Panc1 (cell line): ENCODE data around the gene POU2F2. TPM values are rescaled to one million over a fixed set of nuclear protein-coding genes. Genes with fewer than 3 reads are reported as not detected.

Experiments
- ATAC-seq: fragments of 200-7000 bp; cut with Tn5 transposase; 2 replicates; pipeline ENCODE4 v1.9.1; 2020; ENCODE audit warnings: mild to moderate bottlenecking, moderate library complexity
- BruUV-seq: library from RNA; stranded (reverse); fragments of 400-500 nt; replicated peaks from 2 replicates; lab custom pipeline; 2021; lab: Mats Ljungman, UMichigan
- CTCF ChIA-PET: fragments of 300-600 bp; sonication (Branson Sonifier 250); formaldehyde crosslinking; loops from one replicate; lab custom pipeline; 2022; ENCODE audit warnings: antibody characterized with exemption; lab: Charles Lee
- POLR2A ChIA-PET: fragments of 300-600 bp; sonication (Branson Sonifier 250); formaldehyde crosslinking; loops from one replicate; lab custom pipeline; 2022; ENCODE audit warnings: antibody characterized with exemption; lab: Charles Lee
- DNase-seq: peaks from one replicate; pipeline ENCODE4 v3.0.0-alpha.2; 2010; ENCODE audit warnings: low read depth, low spot score
- H3K27ac ChIP-seq: 2 replicates; pipeline ENCODE4 v1.5.1; 2011; ENCODE audit warnings: mild to moderate bottlenecking, low read length, inconsistent platforms
- H3K27me3 ChIP-seq: fragments of 200-500 bp; sonication (Bioruptor generic); 2 replicates; pipeline ENCODE4 v1.6.0; 2014; ENCODE audit warnings: low read length, inconsistent platforms; ENCODE audit not compliant: control insufficient read depth, insufficient read depth
- H3K36me3 ChIP-seq: fragments of 200-500 bp; sonication (Bioruptor generic); 2 replicates; pipeline ENCODE4 v1.5.1; 2014; ENCODE audit warnings: inconsistent platforms, mild to moderate bottlenecking, low read length, moderate library complexity; ENCODE audit not compliant: control insufficient read depth, insufficient read depth
- H3K4me1 ChIP-seq: 2 replicates; pipeline ENCODE4 v1.5.1; 2011; ENCODE audit warnings: inconsistent platforms, mild to moderate bottlenecking, low read length, moderate library complexity; ENCODE audit not compliant: control insufficient read depth, insufficient read depth
- H3K4me3 ChIP-seq, 2 experiments: 2 replicates each; pipeline ENCODE4 v1.5.1; 2011 to 2012; ENCODE audit warnings: low read depth in 2 of 2, low read length in 2 of 2, mild to moderate bottlenecking in 2 of 2, inconsistent platforms in 1 of 2, moderate library complexity in 1 of 2
- H3K9me3 ChIP-seq: fragments of 200-500 bp; sonication (Bioruptor generic); 2 replicates; pipeline ENCODE4 v1.5.1; 2014; ENCODE audit warnings: low read depth, mild to moderate bottlenecking, inconsistent platforms, low read length, moderate library complexity; ENCODE audit not compliant: control insufficient read depth, insufficient read depth
- CTCF ChIP-seq: fragments of 450-650 bp; IDR thresholded peaks from 2 replicates; pipeline ENCODE4 v1.5.1; 2017; ENCODE audit warnings: mild to moderate bottlenecking
- POLR2AphosphoS5 ChIP-seq: IDR thresholded peaks from 2 replicates; pipeline ENCODE4 v1.6.1; 2012; ENCODE audit warnings: mild to moderate bottlenecking, low read depth, low read length, moderate library complexity
- REST ChIP-seq, 2 experiments: IDR thresholded peaks; 2 replicates each; pipeline ENCODE4 v1.6.1; 2011 to 2012; ENCODE audit warnings: low read depth in 2 of 2, control low read depth in 1 of 2, low read length in 1 of 2, mild to moderate bottlenecking in 1 of 2, moderate library complexity in 1 of 2; ENCODE audit not compliant: insufficient read depth in 1 of 2
- SIN3A ChIP-seq: IDR thresholded peaks from 2 replicates; pipeline ENCODE4 v1.6.1; 2012; ENCODE audit warnings: low read depth, mild to moderate bottlenecking, low read length, moderate library complexity, borderline replicate concordance; ENCODE audit not compliant: insufficient read depth
- TCF7L2 ChIP-seq: IDR thresholded peaks from 2 replicates; pipeline ENCODE4 v1.6.1; 2011; ENCODE audit warnings: mild to moderate bottlenecking, low read depth, low read length, inconsistent platforms
- in situ Hi-C: cut with HindIII; loops from 2 replicates; pipeline ENCODE4 v1.10.0; 2016; ENCODE audit warnings: low sequenced_read_pairs, low pct_unique_long_range_greater_than_20kb
- intact Hi-C: fragments of 100-400 bp; cut with micrococcal nuclease; formaldehyde crosslinking; loops from one replicate; pipeline ENCODE4 v1.10.0; 2022; ENCODE audit not compliant: unreplicated experiment
- total RNA-seq: library from RNA; stranded (reverse); gene quantifications from one replicate; pipeline ENCODE4 v1.2.1, GENCODE V29; 2021; ENCODE audit not compliant: unreplicated experiment

The POU2F2 gene
- total RNA-seq, 1 experiment from 2014 or later = 0.10 TPM

GRCh38 chr19:42153672-42154433 is 21.6 kb upstream of the POU2F2 start:
- ATAC-seq (no peak), DNase-seq (no peak)
- Histone ChIP-seq H3K9me3 (no peaks in the 10 kb centered on the region), H3K36me3 (no peaks in the 10 kb centered on the region), H3K4me3 (no peak overlapping the region), H3K4me1 (no peaks in the 10 kb centered on the region), H3K27me3 (no peaks in the 10 kb centered on the region), H3K27ac (no peak overlapping the region)
- no peak for TF ChIP-seq REST (IDR thresholded peaks at IDR 0.05; ENCODE audit: insufficient read depth in 1 of 2, low read depth in 2 of 2, low read length in 1 of 2)
- no peak for TF ChIP-seq SIN3A
- no peak for TF ChIP-seq CTCF
- TF ChIP-seq POLR2AphosphoS5 = no peak
- no peak for TF ChIP-seq TCF7L2
- CTCF ChIA-PET = no interaction called here
- in situ Hi-C loops = no loop called here
- intact Hi-C loops = no loop called here
- POLR2A ChIA-PET = interaction anchor here (0.6 kb wide), 1 partner anchor 14 kb away, joined by 4 read pairs; no protein-coding TSS in a partner anchor
- no TSS peak for BruUV-seq

- no TSS peak for BruUV-seq
- TF ChIP-seq POLR2AphosphoS5 (no peak), REST (IDR thresholded peaks at IDR 0.05; ENCODE audit: insufficient read depth in 1 of 2, low read depth in 2 of 2, low read length in 1 of 2) (no peak), TCF7L2 (no peak), SIN3A (no peak), CTCF (no peak)
- Histone ChIP-seq H3K27ac (no peak overlapping the region), H3K4me1 (no peaks in the 10 kb centered on the region), H3K27me3 (no peaks in the 10 kb centered on the region), H3K36me3 (no peaks in the 10 kb centered on the region), H3K4me3 (no peak overlapping the region), H3K9me3 (no peaks in the 10 kb centered on the region)
- in situ Hi-C loops (no loop called here), intact Hi-C loops (no loop called here)
- POLR2A ChIA-PET = interaction anchor here (0.6 kb wide), 1 partner anchor 14 kb away, joined by 4 read pairs; no protein-coding TSS in a partner anchor
- DNase-seq (no peak), ATAC-seq (no peak)
- CTCF ChIA-PET = no interaction called here
Observed at GRCh38 chr19:42152910-42153671, 20.8 kb upstream of the POU2F2 start.
